A549 (cell line): ENCODE data around the gene FAM98C. TPM values are rescaled to one million over a fixed set of nuclear protein-coding genes. Genes with fewer than 3 reads are reported as not detected.
"Not testable (repeated sequence)": the region's sequence is repeated elsewhere in the genome, so short reads cannot be mapped to it uniquely, and the experiment has no call there.

Source experiments
- ATAC-seq, 2 experiments: fragments of 200-7000 bp in 1 of 2; fragments of >200 bp in 1 of 2; cut with Nextera tagmentation in 1 of 2; cut with Tn5 transposase in 1 of 2; 3 replicates each; pipeline versions ENCODE4 v1.8.0 to v1.9.1; 2018 to 2020; ENCODE audit warnings: mild to moderate bottlenecking in 1 of 2, moderate library complexity in 1 of 2
- CTCF ChIA-PET: fragments of 300-600 bp; sonication (Branson Sonifier 250); formaldehyde crosslinking; extraction: SDS; loops from one replicate; lab custom pipeline; 2021; ENCODE audit warnings: antibody characterized with exemption, inconsistent platforms; lab: Yijun Ruan, JAX
- POLR2A ChIA-PET: fragments of 350-600 bp; formaldehyde crosslinking; extraction: SDS; loops from one replicate; lab custom pipeline; 2021; ENCODE audit warnings: antibody characterized with exemption, inconsistent platforms; lab: Yijun Ruan, JAX
- DNase-seq, 2 experiments: peaks; one replicate each; pipeline versions ENCODE4 v3.0.0 to v3.0.0-alpha.2; 2011 to 2016; ENCODE audit warnings: low read depth in 1 of 2, low spot score in 1 of 2
- FAIRE-seq: peaks from 2 replicates; lab custom pipeline; 2011; peaks lifted over from hg19 to GRCh38; lab: Jason Lieb, UNC
- H3K27ac ChIP-seq, 2 experiments: fragments of >200 bp; sonication (Bioruptor Twin); formaldehyde crosslinking; 3 replicates each; pipeline ENCODE4 v1.5.1; 2016 to 2017
- H3K4me1 ChIP-seq: fragments of >200 bp; sonication (Bioruptor Twin); formaldehyde crosslinking; 3 replicates; pipeline ENCODE4 v1.6.1; 2016
- H3K4me2 ChIP-seq: fragments of >200 bp; sonication (Bioruptor Twin); formaldehyde crosslinking; 3 replicates; pipeline ENCODE4 v1.6.1; 2016
- H3K4me3 ChIP-seq: fragments of >200 bp; sonication (Bioruptor Twin); formaldehyde crosslinking; 3 replicates; pipeline ENCODE4 v1.5.1; 2016
- H3K9me3 ChIP-seq: fragments of >200 bp; sonication (Bioruptor Twin); formaldehyde crosslinking; 3 replicates; pipeline ENCODE4 v1.6.1; 2016
- ESRRA ChIP-seq: fragments of 150-350 bp; IDR thresholded peaks from 2 replicates; pipeline ENCODE4 v1.6.1; 2014; ENCODE audit warnings: mild to moderate bottlenecking, low read length, borderline replicate concordance
- FOSB ChIP-seq: fragments of 250-450 bp; sonication (Bioruptor Pico); IDR thresholded peaks from 2 replicates; pipeline ENCODE4 v1.5.0; 2020; ENCODE audit warnings: mild to moderate bottlenecking, moderate library complexity
- KDM5A ChIP-seq: fragments of 200-600 bp; sonication (generic); IDR thresholded peaks from 2 replicates; pipeline ENCODE4 v1.6.1; 2016; ENCODE audit warnings: antibody characterized with exemption, mild to moderate bottlenecking
- MAFK ChIP-seq: fragments of 450-650 bp; IDR thresholded peaks from 2 replicates; pipeline ENCODE4 v1.6.1; 2014; ENCODE audit not compliant: partially characterized antibody
- MYC ChIP-seq: IDR thresholded peaks from 2 replicates; pipeline ENCODE4 v1.6.1; 2012; ENCODE audit warnings: mild to moderate bottlenecking, inconsistent platforms, low read length, improper control_type of control experiment, borderline replicate concordance
- RARB ChIP-seq: fragments of 250-450 bp; sonication (Bioruptor Pico); IDR thresholded peaks from 2 replicates; pipeline ENCODE4 v1.8.0; 2021; ENCODE audit warnings: mild to moderate bottlenecking, moderate library complexity
- RNF2 ChIP-seq: fragments of 200-600 bp; sonication (generic); IDR thresholded peaks from 2 replicates; pipeline ENCODE4 v1.6.1; 2016; ENCODE audit warnings: low read depth, mild to moderate bottlenecking, antibody characterized with exemption, moderate library complexity, borderline replicate concordance
- TFCP2L1 ChIP-seq: fragments of 250-450 bp; sonication (Bioruptor Pico); IDR thresholded peaks from 2 replicates; pipeline ENCODE4 v1.5.0; 2021; ENCODE audit warnings: mild to moderate bottlenecking
- TP53 ChIP-seq: fragments of 250-450 bp; sonication (Bioruptor Pico); IDR thresholded peaks from 2 replicates; pipeline ENCODE4 v1.5.0; 2021; ENCODE audit warnings: mild to moderate bottlenecking, moderate library complexity
- WGBS: methylation state at CpG from one replicate; pipeline ENCODE4 v1.1.6; 2017; ENCODE audit errors: missing lambda C conversion rate; 5-methylcytosine and 5-hydroxymethylcytosine counted together
- polyA plus RNA-seq, 4 experiments: library from polyadenylated mRNA; depleted of rRNA in 3 of 4; stranded (reverse); fragments of >200 nt; fragmentation: RNase III in 1 of 4; extraction: RNeasy Plus Mini Kit Qiagen cat#74134 plus additional on column Dnase treatment in 1 of 4; gene quantifications; 2 replicates in 3 of 4; 3 replicates in 1 of 4; pipeline ENCODE4 v1.2.3, GENCODE V29; 2011 to 2017
- TF ChIP-seq, protein P1 (sequence below): fragments of 250-450 bp; sonication (Bioruptor Pico); IDR thresholded peaks from 2 replicates; pipeline ENCODE4 v1.5.0; 2021; ENCODE audit warnings: mild to moderate bottlenecking, moderate library complexity, borderline replicate concordance
- TF ChIP-seq, protein P2 (sequence below): fragments of 200-600 bp; sonication (generic); IDR thresholded peaks from 2 replicates; pipeline ENCODE4 v1.6.1; 2016; ENCODE audit warnings: antibody characterized with exemption, mild to moderate bottlenecking, moderate library complexity
- TF ChIP-seq, protein P3 (sequence below): IDR thresholded peaks from 2 replicates; pipeline ENCODE4 v1.6.1; 2012
- TF ChIP-seq, protein P4 (sequence below): fragments of 250-450 bp; sonication (Bioruptor Pico); IDR thresholded peaks from 2 replicates; pipeline ENCODE4 v1.5.0; 2020; ENCODE audit warnings: low read depth, mild to moderate bottlenecking, moderate library complexity

Gene FAM98C
- polyA plus RNA-seq, 2 of the 4 experiments (the other 2 are of a cell fraction), result 12.8 to 20.4 TPM

DNA sequence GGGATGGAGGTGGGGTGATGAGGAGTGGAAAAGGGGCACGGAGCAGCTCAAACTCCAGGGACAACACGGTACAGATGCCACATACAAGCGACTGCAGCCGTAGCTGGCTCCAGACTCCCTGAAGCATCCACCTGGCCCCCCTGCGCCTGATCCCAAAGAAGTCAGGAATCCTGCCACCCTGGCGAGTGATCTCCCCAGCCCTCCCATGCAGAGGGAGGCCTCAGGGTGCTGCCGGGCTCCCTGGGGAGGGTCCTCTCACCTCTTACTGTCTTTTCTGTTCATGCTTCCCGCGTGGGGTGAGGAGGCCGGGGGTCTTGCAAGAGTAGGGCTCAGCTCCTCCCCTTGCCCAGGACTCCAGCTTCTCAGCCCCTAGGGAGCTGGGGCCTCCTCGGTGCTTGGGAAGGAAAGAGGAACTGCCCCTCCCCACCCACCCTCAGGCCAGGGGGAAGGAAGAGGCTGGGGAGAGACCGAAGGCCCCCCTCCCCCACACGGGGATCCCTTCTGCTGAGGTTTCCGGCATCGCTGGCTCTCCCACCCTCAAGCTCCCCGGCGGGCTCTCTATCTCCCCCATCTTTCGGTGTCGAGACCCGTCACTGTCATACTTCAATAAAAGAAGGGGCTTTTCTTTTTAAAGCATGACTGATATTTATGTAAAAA is 23.0 kb downstream of the FAM98C start, which contains the start of gene RASGRP4:
Gene RASGRP4, minus strand, starts transcription at position 410 of the 657 bp plus-strand sequence. Its CDS starts 128 bp downstream, at position 282.
- no peak within 1 kb of the TSS for H3K27ac ChIP-seq
- no peaks in the 10 kb centered on the region for H3K9me3 ChIP-seq
- CTCF ChIA-PET, result interaction anchor here (0.6 to 11.1 kb wide), 5 partner anchors 9 to 505 kb away, joined by 3 to 116 read pairs (median 6); partner anchors contain the start of genes FAM98C, MRPS12 and SARS2
- ATAC-seq (peak in 1 of 2 experiments; percentile 7; a peak in 2 of 6 replicates), FAIRE-seq (no peak), DNase-seq (no peak)
- WGBS, result 73% methylated on average over 20 of the region's 20 CpGs
- POLR2A ChIA-PET, result no interaction called here
- H3K4me3 ChIP-seq, result no peak within 1 kb of the TSS
- TF ChIP-seq RNF2 (no peak), KDM5A (no peak)
- no peak within 1 kb of the TSS for H3K4me2 ChIP-seq
- H3K4me1 ChIP-seq, result no peaks in the 10 kb centered on the region

DNA sequence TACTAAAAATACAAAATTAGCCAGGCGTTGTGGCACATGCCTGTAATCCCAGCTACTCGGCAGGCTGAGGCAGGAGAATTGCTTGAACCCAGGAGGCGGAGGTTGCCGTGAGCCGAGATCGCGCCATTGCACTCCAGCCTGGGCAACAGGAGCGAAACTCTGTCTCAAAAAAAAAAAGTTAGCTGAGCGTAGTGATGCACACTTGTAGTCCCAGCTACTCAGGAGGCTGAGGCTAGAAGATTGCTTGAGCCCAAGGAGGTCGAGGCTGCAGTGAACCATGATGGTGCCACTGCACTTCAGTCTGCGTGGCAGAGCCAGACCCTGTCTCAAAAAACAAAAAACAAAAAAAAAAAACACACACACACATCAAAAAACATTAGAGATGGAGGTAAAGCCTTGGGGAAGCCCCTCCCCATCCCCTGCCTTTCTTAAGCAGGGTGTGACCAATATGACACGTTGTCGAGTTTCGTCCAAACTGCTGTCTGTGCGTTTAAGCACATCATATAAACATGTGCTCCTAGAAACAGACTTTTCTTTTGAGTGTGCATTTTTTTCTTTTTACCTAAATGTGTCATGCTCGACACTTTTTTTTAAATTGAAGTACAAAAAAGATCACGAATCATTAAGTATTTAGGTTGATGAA is 24.3 kb downstream of the FAM98C start:
- H3K9me3 ChIP-seq, H3K4me3 ChIP-seq, ATAC-seq, DNase-seq, H3K27ac ChIP-seq, H3K4me1 ChIP-seq, POLR2A ChIA-PET, H3K4me2 ChIP-seq: not testable (repeated sequence)
- 54% methylated on average over 17 of the region's 17 CpGs for WGBS
- TF ChIP-seq MAFK, result peak; percentile 74
- peak; percentile 88 for FAIRE-seq
- CTCF ChIA-PET, result interaction anchor here (11.1 kb wide), 1 partner anchor 24 kb away, joined by 116 read pairs; the partner anchor contains the start of gene FAM98C

DNA sequence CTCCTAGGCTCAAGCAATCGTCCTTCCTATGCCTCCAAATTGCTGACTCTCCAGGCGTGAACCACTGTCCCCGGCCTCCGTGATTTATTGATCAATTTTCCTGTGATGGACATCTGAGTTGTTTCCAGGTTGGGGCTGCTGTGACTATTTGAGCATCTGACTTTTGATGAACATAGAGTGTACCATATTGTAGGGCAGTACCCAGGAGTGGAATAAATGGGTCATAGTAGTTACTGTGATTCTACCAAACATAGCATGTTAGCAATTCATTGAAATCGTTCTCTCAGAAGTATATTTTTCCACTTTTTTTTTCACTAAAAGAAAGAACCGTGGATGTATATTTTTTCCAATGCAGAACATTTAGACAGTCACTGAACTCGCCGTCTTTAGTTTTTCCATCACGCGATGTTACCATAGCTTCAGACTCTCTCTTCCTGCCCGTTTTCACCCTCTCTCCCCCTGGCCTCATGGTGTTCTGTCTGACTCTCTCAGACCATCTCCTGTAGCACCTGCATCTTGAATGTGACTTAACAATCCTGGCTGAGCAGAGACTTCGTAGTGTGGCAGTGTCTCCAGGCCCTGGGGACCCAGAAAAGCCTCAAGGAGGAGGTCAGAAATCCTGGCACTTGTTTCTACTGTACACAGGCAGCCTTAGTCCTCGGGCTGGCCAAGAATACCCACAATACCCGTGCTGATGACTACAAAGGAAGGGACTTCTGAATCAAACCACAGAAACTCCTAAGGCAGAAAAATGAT is 26.3 kb downstream of the FAM98C start:
- TF ChIP-seq, protein P1, sequence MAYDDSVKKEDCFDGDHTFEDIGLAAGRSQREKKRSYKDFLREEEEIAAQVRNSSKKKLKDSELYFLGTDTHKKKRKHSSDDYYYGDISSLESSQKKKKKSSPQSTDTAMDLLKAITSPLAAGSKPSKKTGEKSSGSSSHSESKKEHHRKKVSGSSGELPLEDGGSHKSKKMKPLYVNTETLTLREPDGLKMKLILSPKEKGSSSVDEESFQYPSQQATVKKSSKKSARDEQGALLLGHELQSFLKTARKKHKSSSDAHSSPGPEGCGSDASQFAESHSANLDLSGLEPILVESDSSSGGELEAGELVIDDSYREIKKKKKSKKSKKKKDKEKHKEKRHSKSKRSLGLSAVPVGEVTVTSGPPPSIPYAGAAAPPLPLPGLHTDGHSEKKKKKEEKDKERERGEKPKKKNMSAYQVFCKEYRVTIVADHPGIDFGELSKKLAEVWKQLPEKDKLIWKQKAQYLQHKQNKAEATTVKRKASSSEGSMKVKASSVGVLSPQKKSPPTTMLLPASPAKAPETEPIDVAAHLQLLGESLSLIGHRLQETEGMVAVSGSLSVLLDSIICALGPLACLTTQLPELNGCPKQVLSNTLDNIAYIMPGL (CRISPR knock-in tag), result no peak
- TF ChIP-seq MYC (no peak), TP53 (CRISPR knock-in tag) (no peak), ESRRA (no peak), FOSB (CRISPR knock-in tag) (no peak), TFCP2L1 (CRISPR knock-in tag) (no peak), RARB (CRISPR knock-in tag) (no peak)
- TF ChIP-seq, protein P2, sequence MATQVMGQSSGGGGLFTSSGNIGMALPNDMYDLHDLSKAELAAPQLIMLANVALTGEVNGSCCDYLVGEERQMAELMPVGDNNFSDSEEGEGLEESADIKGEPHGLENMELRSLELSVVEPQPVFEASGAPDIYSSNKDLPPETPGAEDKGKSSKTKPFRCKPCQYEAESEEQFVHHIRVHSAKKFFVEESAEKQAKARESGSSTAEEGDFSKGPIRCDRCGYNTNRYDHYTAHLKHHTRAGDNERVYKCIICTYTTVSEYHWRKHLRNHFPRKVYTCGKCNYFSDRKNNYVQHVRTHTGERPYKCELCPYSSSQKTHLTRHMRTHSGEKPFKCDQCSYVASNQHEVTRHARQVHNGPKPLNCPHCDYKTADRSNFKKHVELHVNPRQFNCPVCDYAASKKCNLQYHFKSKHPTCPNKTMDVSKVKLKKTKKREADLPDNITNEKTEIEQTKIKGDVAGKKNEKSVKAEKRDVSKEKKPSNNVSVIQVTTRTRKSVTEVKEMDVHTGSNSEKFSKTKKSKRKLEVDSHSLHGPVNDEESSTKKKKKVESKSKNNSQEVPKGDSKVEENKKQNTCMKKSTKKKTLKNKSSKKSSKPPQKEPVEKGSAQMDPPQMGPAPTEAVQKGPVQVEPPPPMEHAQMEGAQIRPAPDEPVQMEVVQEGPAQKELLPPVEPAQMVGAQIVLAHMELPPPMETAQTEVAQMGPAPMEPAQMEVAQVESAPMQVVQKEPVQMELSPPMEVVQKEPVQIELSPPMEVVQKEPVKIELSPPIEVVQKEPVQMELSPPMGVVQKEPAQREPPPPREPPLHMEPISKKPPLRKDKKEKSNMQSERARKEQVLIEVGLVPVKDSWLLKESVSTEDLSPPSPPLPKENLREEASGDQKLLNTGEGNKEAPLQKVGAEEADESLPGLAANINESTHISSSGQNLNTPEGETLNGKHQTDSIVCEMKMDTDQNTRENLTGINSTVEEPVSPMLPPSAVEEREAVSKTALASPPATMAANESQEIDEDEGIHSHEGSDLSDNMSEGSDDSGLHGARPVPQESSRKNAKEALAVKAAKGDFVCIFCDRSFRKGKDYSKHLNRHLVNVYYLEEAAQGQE, result no peak
- TF ChIP-seq, protein P3, sequence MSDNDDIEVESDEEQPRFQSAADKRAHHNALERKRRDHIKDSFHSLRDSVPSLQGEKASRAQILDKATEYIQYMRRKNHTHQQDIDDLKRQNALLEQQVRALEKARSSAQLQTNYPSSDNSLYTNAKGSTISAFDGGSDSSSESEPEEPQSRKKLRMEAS, result no peak
- TF ChIP-seq, protein P4, sequence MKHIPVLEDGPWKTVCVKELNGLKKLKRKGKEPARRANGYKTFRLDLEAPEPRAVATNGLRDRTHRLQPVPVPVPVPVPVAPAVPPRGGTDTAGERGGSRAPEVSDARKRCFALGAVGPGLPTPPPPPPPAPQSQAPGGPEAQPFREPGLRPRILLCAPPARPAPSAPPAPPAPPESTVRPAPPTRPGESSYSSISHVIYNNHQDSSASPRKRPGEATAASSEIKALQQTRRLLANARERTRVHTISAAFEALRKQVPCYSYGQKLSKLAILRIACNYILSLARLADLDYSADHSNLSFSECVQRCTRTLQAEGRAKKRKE, result no peak
- Histone ChIP-seq H3K4me3 (no peak overlapping the region), H3K27ac (no peak overlapping the region), H3K9me3 (no peaks in the 10 kb centered on the region), H3K4me1 (peaks cover 6% of the 10 kb centered on the region; the same call in 2 of the 3 replicates), H3K4me2 (no peak overlapping the region)
- ATAC-seq (peak in 1 of 2 experiments; percentile 6; a peak in 1 of 6 replicates), DNase-seq (no peak), FAIRE-seq (peak; percentile 86)
- CTCF ChIA-PET, result interaction anchor here (1.2 to 11.1 kb wide), 3 partner anchors 26 to 48 kb away, joined by 3 to 116 read pairs (median 3); partner anchors contain the start of gene FAM98C
- POLR2A ChIA-PET, result no interaction called here
- 47% methylated on average over 14 of the region's 14 CpGs for WGBS
